Activated CD4-positive, alpha-beta T cell treated with anti-CD3 and anti-CD28 coated beads, Interleukin-2, amount 50 U/mL, for 16 hours (primary cell): ENCODE results near the gene ITFG1.
"Not testable (repeated sequence)": the region's sequence is repeated elsewhere in the genome, so short reads cannot be mapped to it uniquely, and the experiment has no call there.

Experiments
- DNase-seq: peaks from one replicate; pipeline ENCODE4 v3.0.0-alpha.2; 2020

The ITFG1 gene

GRCh38 chr16:47143677-47144558 is 316.9 kb downstream of the ITFG1 start, which contains the start of gene NETO2:
Gene NETO2 (minus strand): TSS chr16:47143945. CDS start chr16:47143612, 333 bp downstream.
- DNase-seq = peak; percentile 71

DNA sequence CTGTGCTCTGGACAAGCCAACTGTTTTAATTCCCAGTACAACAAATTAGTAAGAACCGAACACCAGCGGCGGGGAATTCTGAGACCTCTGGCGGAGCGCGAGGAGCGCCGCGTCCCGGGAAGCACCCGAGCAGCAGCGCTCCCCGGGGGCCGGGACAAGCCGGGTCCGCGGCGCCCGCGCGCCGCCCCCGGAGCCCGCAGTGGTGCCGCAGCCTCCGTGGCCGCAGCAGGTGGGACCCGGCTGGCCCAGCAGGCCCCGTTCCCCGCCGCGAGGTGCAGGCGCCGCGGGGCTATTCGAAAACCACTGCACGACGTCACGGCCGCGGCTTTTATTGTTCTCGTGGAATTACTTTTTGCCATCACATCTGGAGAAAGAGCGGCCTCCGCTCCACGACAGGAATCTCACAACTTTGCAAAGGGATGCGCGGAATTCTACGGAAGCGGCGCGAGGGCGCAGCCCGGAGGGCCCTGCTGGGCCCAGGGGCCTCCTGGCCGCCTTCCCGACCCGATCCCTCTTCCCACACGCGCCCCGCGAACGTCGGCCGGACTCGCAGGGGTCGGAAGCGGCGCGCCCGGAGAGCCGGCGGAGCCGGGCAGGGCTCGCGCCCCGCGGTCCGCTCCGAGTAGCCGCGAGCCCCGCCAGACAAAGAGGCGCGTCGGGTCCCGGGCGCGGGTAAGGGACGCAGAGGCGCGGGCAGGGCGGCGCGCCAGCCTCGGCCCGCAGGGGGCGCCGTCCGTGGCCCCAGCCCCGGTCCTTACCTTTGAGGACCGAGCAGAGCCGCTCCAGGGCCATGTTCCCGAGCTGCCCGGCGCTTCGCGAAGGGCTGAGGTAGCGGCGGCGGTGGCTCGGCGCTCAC is 317.8 kb downstream of the ITFG1 start:
- peak; percentile 76 for DNase-seq

DNA sequence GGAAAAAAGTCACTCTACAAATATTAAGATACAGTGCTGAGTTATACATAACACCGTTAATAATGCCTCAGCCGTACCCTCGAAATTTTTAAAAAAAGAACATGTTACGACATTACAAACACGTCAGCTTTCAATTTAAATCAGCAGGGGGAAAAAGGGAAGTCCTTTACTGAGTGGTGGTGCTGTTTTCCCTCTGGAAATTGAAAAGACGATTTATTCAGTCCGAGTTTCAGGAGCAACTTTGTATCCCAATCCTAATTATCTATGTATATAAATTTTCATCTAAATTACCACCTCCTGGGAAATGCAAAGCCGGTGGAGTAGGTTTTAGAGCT is 318.4 kb downstream of the ITFG1 start:
- peak; percentile 33 for DNase-seq

- peak; percentile 92 for DNase-seq
Measured at GRCh38 chr16:47141773-47142485, 318.9 kb downstream of the ITFG1 start.

DNA sequence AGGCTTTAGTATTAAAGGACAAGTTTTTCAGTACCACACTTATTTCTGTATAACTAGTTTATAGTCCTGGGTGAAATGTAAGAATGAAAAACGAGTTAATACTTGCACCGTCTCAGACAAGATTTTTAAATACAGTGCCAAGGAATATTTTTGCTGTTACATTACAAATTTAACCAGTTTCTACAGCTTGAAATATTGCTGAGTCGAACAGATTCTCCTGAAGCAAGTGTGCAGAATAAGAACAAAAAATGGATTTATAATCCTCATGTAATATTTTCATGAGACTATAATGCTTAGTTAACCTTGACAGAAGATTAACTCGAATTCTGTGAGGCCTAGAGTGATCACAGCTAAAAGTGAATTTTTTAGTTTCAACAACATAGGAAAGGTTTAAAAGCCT is 320.2 kb downstream of the ITFG1 start:
- no peak for DNase-seq

GRCh38 chr16:47139561-47140185 is 321.2 kb downstream of the ITFG1 start:
- no peak for DNase-seq

- not testable (repeated sequence) for DNase-seq
Measured at GRCh38 chr16:47137925-47138324, 322.9 kb downstream of the ITFG1 start.

DNA sequence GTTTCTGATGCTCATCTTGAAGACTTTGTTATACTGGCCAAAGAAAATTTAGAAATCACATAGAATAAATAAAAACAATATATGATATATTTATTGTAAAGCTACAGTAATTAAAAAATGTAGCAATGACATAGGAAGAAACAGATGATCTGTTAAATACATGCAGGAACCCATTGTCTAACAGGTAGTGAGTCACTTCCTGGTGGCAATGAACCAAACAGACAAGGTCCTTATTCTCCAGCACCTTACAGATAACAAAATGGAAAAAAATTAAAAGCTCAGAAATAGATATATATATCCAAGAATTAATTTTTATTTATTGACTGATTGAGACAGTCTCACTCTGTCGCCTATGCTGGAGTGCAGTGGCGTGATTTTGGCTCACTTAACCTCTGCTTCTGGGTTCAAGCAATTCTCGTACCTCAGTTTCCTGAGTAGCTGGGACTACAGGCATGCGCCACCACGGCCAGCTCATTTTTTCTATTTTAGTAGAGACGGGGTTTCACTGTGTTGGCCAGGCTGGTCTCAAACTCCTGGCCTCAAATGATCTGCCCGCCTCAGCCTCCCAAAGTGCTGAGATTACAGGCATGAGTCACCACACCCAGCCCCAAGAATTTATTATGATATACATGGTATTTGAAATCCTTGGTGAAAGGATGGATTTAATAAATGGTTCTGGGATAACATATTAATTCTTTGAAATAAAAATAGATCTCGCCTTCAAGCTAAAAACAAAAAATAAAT is 324.6 kb downstream of the ITFG1 start:
- DNase-seq = peak; percentile 61

DNA sequence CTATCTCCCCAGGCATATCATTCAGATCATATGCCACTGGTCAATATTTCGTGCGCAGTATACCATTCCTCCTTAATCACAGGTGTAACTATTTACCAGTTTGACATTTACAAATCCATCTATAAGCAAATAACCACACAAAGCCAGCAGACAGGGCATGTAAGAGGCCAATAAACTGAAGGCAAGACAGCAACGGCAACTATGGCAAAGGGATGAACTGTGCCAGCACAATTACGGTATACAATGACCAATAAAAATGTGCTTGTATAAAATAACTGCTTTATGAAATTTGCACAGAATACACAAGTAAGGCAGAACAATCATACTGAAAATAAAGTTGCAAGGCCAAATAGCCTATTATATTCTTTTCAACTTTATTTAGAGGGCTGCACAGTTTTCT is 326.3 kb downstream of the ITFG1 start:
- no peak for DNase-seq

- no peak for DNase-seq
Measured at GRCh38 chr16:47132308-47132707, 328.6 kb downstream of the ITFG1 start.

DNA sequence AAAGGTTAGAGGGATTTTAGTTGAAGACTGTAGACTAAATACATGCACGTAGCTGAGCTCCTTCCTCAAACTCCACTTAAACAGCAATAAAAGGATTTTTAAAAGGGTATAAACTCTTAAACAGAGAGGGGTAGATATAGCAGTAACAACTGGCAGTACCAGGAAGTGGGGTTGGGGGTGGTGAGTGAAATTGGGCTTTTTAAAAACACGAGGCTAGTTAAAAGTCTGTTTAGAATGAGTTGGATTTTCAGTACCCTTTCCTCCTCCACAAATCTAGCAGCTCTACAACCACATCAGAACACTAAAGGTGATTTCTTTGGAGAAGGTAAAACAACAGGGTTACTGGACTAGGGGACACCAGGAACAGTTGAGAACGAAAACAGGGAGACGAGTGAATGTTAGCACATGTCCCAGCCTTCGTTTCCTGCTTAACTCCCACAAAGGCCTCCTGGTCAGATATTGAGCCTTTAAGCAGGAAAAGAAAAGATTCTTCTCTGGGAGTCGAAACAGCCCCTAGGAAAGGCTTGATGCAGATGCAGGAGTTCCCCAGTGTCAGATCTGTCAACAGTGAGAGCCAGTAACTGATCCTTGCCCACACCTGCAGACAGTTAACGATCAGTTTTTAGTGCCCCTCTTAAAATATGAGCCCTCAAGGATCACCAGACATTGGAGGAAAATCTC is 331.0 kb downstream of the ITFG1 start:
- no peak for DNase-seq

- no peak for DNase-seq
Measured at GRCh38 chr16:47127541-47127940, 333.3 kb downstream of the ITFG1 start.

DNA sequence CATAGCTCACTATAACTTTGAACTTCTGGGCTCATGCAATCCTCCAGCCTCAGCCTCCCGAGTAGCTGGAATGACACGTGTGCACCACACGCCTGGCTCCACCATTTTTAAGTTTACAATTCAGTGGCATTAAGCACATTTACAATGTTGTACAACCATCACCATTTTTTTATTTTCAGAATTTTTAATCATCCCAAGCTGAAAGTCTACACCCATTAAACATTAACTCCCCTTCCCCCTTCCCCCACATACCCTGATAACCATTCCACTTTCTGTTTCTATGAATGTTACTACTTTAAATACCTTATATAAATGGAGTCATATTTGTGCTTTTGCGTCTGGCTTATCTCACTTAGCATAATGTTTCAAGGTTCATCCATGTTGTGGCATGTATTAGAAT is 335.1 kb downstream of the ITFG1 start:
- no peak for DNase-seq

- DNase-seq = no peak
Measured at GRCh38 chr16:47113130-47113529, 347.7 kb downstream of the ITFG1 start.

GRCh38 chr16:47110939-47111338 is 349.9 kb downstream of the ITFG1 start:
- DNase-seq = no peak

GRCh38 chr16:47109361-47109760 is 351.5 kb downstream of the ITFG1 start:
- no peak for DNase-seq
